RWPE2 (cell line): Measurements from ENCODE around the gene CAPN10.

Experiments
- ATAC-seq: fragments of 200-7000 bp; cut with Tn5 transposase; 3 replicates; pipeline ENCODE4 v1.9.1; 2021; ENCODE audit warnings: low read depth
- DNase-seq: peaks from one replicate; pipeline ENCODE4 v3.0.0-alpha.2; 2020; ENCODE audit warnings: low spot score
- H3K27ac ChIP-seq: fragments of 450-650 bp; 2 replicates; pipeline ENCODE4 v1.5.1; 2017; ENCODE audit warnings: mild to moderate bottlenecking; ENCODE audit not compliant: poor library complexity, severe bottlenecking
- H3K27me3 ChIP-seq: fragments of 250-450 bp; sonication (Bioruptor Pico); 2 replicates; pipeline ENCODE4 v1.5.1; 2021; ENCODE audit warnings: mild to moderate bottlenecking, moderate library complexity; ENCODE audit not compliant: insufficient read depth, poor library complexity, severe bottlenecking
- H3K36me3 ChIP-seq: fragments of 250-450 bp; sonication (Bioruptor Pico); 2 replicates; pipeline ENCODE4 v1.5.1; 2020; ENCODE audit warnings: low read depth, mild to moderate bottlenecking, moderate library complexity
- H3K4me1 ChIP-seq: fragments of 250-450 bp; sonication (Bioruptor Pico); 2 replicates; pipeline ENCODE4 v1.5.1; 2021; ENCODE audit warnings: mild to moderate bottlenecking, moderate library complexity; ENCODE audit not compliant: insufficient read depth, poor library complexity, severe bottlenecking
- H3K4me3 ChIP-seq: fragments of 250-450 bp; sonication (Bioruptor Pico); 2 replicates; pipeline ENCODE4 v1.5.1; 2021; ENCODE audit warnings: mild to moderate bottlenecking, moderate library complexity; ENCODE audit not compliant: severe bottlenecking
- H3K9me3 ChIP-seq: fragments of 250-450 bp; sonication (Bioruptor Pico); 2 replicates; pipeline ENCODE4 v1.5.1; 2021; ENCODE audit warnings: mild to moderate bottlenecking, moderate library complexity; ENCODE audit not compliant: severe bottlenecking
- CTCF ChIP-seq: fragments of 450-650 bp; IDR thresholded peaks from one replicate; pipeline ENCODE4 v1.5.1; 2017; ENCODE audit warnings: mild to moderate bottlenecking, moderate library complexity; ENCODE audit not compliant: poor library complexity, severe bottlenecking

The CAPN10 gene

GRCh38 chr2:240589850-240590525 lies 3.5 kb downstream of the CAPN10 start:
- peaks cover 9% of the 10 kb centered on the region for H3K4me1 ChIP-seq
- H3K27ac ChIP-seq = no peak overlapping the region
- no peak overlapping the region for H3K4me3 ChIP-seq
- ATAC-seq (no peak), DNase-seq (peak; percentile 26)
- peaks cover 19% of the 10 kb centered on the region for H3K36me3 ChIP-seq
- TF ChIP-seq CTCF = no peak
- no peaks in the 10 kb centered on the region for H3K27me3 ChIP-seq
- no peaks in the 10 kb centered on the region for H3K9me3 ChIP-seq

GRCh38 chr2:240590681-240591111 lies 4.2 kb downstream of the CAPN10 start:
- ATAC-seq = no peak

DNA sequence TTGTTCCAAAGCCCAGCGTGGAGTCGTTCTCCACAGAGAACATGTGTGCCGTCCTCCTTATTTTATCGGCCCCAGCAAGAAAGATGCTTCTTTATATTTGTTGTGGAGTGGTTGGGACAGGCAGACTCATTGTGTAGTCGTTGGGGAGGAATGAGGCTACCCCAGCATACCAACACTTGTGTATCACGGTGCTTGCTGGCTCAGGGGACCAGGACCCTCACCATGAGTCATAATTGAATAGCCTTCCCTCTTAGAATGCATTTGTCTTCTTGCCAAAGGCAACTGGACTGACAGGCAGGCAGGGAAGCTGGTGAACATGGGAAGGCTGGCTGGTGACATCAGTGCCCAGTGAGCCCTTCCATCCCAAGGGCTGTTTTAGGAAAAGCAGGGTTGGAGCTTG lies 4.7 kb downstream of the CAPN10 start:
- H3K27ac ChIP-seq = no peak overlapping the region
- no peaks in the 10 kb centered on the region for H3K27me3 ChIP-seq
- no peak for TF ChIP-seq CTCF
- H3K4me1 ChIP-seq = peaks cover 5% of the 10 kb centered on the region
- peaks cover 24% of the 10 kb centered on the region for H3K36me3 ChIP-seq
- no peak for ATAC-seq
- H3K9me3 ChIP-seq = no peaks in the 10 kb centered on the region
- H3K4me3 ChIP-seq = no peak overlapping the region
- no peak for DNase-seq

More at GRCh38 chr2:240590681-240591111, 4.2 kb downstream of the CAPN10 start:
- H3K4me1 ChIP-seq = peaks cover 5% of the 10 kb centered on the region
- peaks cover 21% of the 10 kb centered on the region for H3K36me3 ChIP-seq
- H3K27ac ChIP-seq = no peak overlapping the region
- H3K9me3 ChIP-seq = no peaks in the 10 kb centered on the region
- no peak overlapping the region for H3K4me3 ChIP-seq
- TF ChIP-seq CTCF = no peak
- peak; percentile 55 for DNase-seq
- no peaks in the 10 kb centered on the region for H3K27me3 ChIP-seq

GRCh38 chr2:240591784-240592183 lies 5.2 kb downstream of the CAPN10 start:
- Histone ChIP-seq H3K36me3 (peaks cover 24% of the 10 kb centered on the region), H3K27ac (no peak overlapping the region), H3K4me3 (no peak overlapping the region), H3K4me1 (peaks cover 5% of the 10 kb centered on the region), H3K9me3 (no peaks in the 10 kb centered on the region), H3K27me3 (no peaks in the 10 kb centered on the region)
- ATAC-seq (no peak), DNase-seq (peak; percentile 56)
- TF ChIP-seq CTCF = no peak

- Histone ChIP-seq H3K27ac (no peak overlapping the region), H3K27me3 (no peaks in the 10 kb centered on the region), H3K36me3 (peaks cover 24% of the 10 kb centered on the region), H3K4me1 (no peaks in the 10 kb centered on the region), H3K9me3 (no peaks in the 10 kb centered on the region), H3K4me3 (no peak overlapping the region)
- peak; percentile 42 for DNase-seq
- TF ChIP-seq CTCF = no peak
- ATAC-seq = no peak
Observed at GRCh38 chr2:240593026-240593702, 6.6 kb downstream of the CAPN10 start.
